Body of pancreas (tissue), 4 donors: ENCODE data around the gene ADGRL1.

Source experiments
- POLR2A ChIP-seq, 3 donors: fragments of 450-650 bp; IDR thresholded peaks; one replicate each; pipeline ENCODE4 v1.6.1; 2016; ENCODE audit warnings: antibody characterized with exemption in 3 of 3, mild to moderate bottlenecking in 2 of 3
- TF ChIP-seq, protein P1 (sequence below), 7 experiments: fragments of 450-650 bp in 4 of 7; fragments of 200-600 bp in 3 of 7; sonication (generic) in 3 of 7; IDR thresholded peaks; one replicate each; pipeline ENCODE4 v1.5.1; 2016 to 2019; ENCODE audit warnings: antibody characterized with exemption in 7 of 7

DNA sequence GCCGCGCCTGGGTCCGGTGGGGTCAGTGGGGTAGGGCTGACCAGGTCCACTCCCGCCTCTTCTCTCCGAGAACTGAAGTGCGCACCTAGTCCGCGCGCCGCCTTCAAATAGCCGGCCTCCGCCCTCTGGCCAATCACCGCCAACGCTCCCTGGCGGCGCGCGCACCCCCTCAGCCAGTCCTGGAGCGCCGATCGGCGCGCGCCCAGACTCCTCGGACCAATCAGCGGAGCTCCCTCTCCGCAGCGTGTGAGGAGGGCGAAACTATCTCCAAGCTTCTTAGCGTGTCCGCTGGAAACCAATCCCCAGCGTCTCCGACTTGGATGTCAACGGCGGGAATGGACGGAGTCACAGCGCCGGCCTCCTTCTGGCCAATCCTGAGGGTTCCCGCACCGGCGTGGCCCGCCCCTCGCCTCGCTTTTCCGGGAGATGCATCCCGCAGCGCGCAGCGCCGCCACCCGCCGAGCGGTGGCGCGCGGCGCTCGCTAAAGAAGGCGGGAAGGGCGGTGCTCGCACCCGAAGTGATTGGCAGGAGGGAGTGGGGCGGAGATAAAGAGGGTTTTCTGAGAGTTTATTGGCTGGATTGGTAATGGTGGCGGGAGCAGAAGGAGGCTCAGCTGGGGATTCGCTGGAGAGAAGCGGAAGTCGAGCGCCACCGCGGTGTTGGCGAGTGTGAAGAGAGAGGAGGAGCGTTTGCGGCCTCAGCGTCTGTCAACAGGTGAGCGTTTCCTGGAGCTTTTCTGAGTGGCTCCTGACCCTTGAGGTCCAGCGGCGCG is 69.3 kb downstream of the ADGRL1 start, which contains the start of gene ASF1B:
- TF ChIP-seq, protein P1, sequence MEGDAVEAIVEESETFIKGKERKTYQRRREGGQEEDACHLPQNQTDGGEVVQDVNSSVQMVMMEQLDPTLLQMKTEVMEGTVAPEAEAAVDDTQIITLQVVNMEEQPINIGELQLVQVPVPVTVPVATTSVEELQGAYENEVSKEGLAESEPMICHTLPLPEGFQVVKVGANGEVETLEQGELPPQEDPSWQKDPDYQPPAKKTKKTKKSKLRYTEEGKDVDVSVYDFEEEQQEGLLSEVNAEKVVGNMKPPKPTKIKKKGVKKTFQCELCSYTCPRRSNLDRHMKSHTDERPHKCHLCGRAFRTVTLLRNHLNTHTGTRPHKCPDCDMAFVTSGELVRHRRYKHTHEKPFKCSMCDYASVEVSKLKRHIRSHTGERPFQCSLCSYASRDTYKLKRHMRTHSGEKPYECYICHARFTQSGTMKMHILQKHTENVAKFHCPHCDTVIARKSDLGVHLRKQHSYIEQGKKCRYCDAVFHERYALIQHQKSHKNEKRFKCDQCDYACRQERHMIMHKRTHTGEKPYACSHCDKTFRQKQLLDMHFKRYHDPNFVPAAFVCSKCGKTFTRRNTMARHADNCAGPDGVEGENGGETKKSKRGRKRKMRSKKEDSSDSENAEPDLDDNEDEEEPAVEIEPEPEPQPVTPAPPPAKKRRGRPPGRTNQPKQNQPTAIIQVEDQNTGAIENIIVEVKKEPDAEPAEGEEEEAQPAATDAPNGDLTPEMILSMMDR (IDR thresholded peaks at IDR 0.05): peak; percentile 69 to 99 (median 95)
- peak in 2 of 3 donors; percentile 84 to 89 for TF ChIP-seq POLR2A (IDR thresholded peaks at IDR 0.05)
